HG03108 (cell line): Measurements from ENCODE around the gene REN.

ENCODE experiments used
- ATAC-seq: cut with Tn5 transposase; IDR thresholded peaks from one replicate; pipeline ENCODE4 v1.9.1; 2021; ENCODE audit warnings: moderate library complexity; ENCODE audit not compliant: unreplicated experiment

Gene REN

GRCh38 chr1:204110894-204111633 lies 55.1 kb downstream of the REN start:
- no peak for ATAC-seq

- ATAC-seq = no peak
These were observed 57.6 kb downstream of the REN start for GRCh38 chr1:204108312-204109141.

- no peak for ATAC-seq
These were observed 58.2 kb downstream of the REN start for GRCh38 chr1:204107892-204108291.

GRCh38 chr1:204106825-204107224 lies 59.3 kb downstream of the REN start:
- ATAC-seq = no peak

GRCh38 chr1:204105131-204105515 lies 61.0 kb downstream of the REN start:
- no peak for ATAC-seq
